K562 (cell line): Measurements from ENCODE around the gene RMC1. TPM values are rescaled to one million over a fixed set of nuclear protein-coding genes. Genes with fewer than 3 reads are reported as not detected.

Experiments
- ATAC-seq: fragments of 200-7000 bp; cut with Tn5 transposase; 3 replicates; pipeline ENCODE4 v1.9.1; 2020; ENCODE audit warnings: moderate library complexity
- BruUV-seq: library from RNA; stranded (reverse); fragments of 400-500 nt; replicated peaks from 2 replicates; lab custom pipeline; 2021; lab: Mats Ljungman, UMichigan
- CTCF ChIA-PET: fragments of 300-600 bp; formaldehyde crosslinking; extraction: SDS; loops from one replicate; lab custom pipeline; 2021; ENCODE audit warnings: low intra/inter-chr PET ratio; lab: Yijun Ruan, JAX
- POLR2A ChIA-PET: fragments of 300-600, 350-650 bp; sonication (Branson Sonifier 250); formaldehyde crosslinking; extraction: SDS; loops from one replicate; lab custom pipeline; 2021; ENCODE audit warnings: antibody characterized with exemption, inconsistent platforms; lab: Yijun Ruan, JAX
- DNase-seq, 4 experiments: peaks; one replicate each; pipeline versions ENCODE4 v3.0.0 to v3.0.0-alpha.2; 2011 to 2018; ENCODE audit warnings: low spot score in 3 of 4, mixed read lengths in 3 of 4; ENCODE audit errors: extremely low read depth in 1 of 4
- FAIRE-seq: peaks from 2 replicates; lab custom pipeline; 2011; peaks lifted over from hg19 to GRCh38; lab: Jason Lieb, UNC
- H2AFZ ChIP-seq: 2 replicates; pipeline ENCODE4 v1.6.0; 2011; ENCODE audit warnings: low read depth, low read length, control low read depth, inconsistent platforms
- H3K27ac ChIP-seq: fragments of 200-600 bp; 3 replicates; pipeline ENCODE4 v1.8.0; 2011; ENCODE audit warnings: low read depth, mild to moderate bottlenecking, control low read depth, inconsistent platforms, low read length, moderate library complexity, mixed read lengths; ENCODE audit errors: extremely low read depth
- H3K27me3 ChIP-seq, 2 experiments: fragments of 300-600 bp in 1 of 2; 2 replicates in 1 of 2; 3 replicates in 1 of 2; pipeline versions ENCODE4 v1.6.0 to v1.8.0; 2011; ENCODE audit warnings: inconsistent platforms in 2 of 2, low read length in 2 of 2, mild to moderate bottlenecking in 1 of 2, mixed read lengths in 1 of 2, moderate library complexity in 1 of 2; ENCODE audit not compliant: control insufficient read depth in 2 of 2, insufficient read depth in 2 of 2
- H3K36me3 ChIP-seq: fragments of 300-600 bp; 3 replicates; pipeline ENCODE4 v1.8.0; 2011; ENCODE audit warnings: mild to moderate bottlenecking, low read length, inconsistent platforms; ENCODE audit not compliant: control insufficient read depth, insufficient read depth
- H3K4me1 ChIP-seq, 2 experiments: fragments of 200-600 bp in 1 of 2; replicated peaks in 1 of 2; 2 replicates in 1 of 2; 3 replicates in 1 of 2; pipeline versions ENCODE4 v1.5.1 to v1.8.0; 2011; ENCODE audit warnings: inconsistent platforms in 2 of 2, low read length in 2 of 2, mild to moderate bottlenecking in 1 of 2, mixed read lengths in 1 of 2, moderate library complexity in 1 of 2; ENCODE audit not compliant: control insufficient read depth in 2 of 2, insufficient read depth in 2 of 2
- H3K4me2 ChIP-seq: 2 replicates; pipeline ENCODE4 v1.6.1; 2011; ENCODE audit warnings: low read length, control low read depth, inconsistent platforms, mixed read lengths; ENCODE audit not compliant: insufficient read depth
- H3K4me3 ChIP-seq: fragments of 200-600 bp; sonication (generic), shearing (Covaris generic); 2 replicates; pipeline ENCODE4 v1.5.1; 2016; ENCODE audit warnings: control low read depth, inconsistent platforms
- H3K79me2 ChIP-seq: fragments of 200-600 bp; 3 replicates; pipeline ENCODE4 v1.8.0; 2011; ENCODE audit warnings: low read length, inconsistent platforms; ENCODE audit not compliant: control insufficient read depth, insufficient read depth
- H3K9ac ChIP-seq, 2 experiments: 2 replicates each; pipeline versions ENCODE4 v1.6.0 to v1.6.1; 2011; ENCODE audit warnings: low read depth in 2 of 2, low read length in 2 of 2, control low read depth in 1 of 2, inconsistent platforms in 1 of 2, mild to moderate bottlenecking in 1 of 2, mixed read lengths in 1 of 2; ENCODE audit not compliant: insufficient read depth in 1 of 2
- H3K9me1 ChIP-seq: one replicate; pipeline ENCODE4 v1.6.0; 2011; ENCODE audit warnings: inconsistent platforms, mild to moderate bottlenecking, low read length, moderate library complexity; ENCODE audit not compliant: control insufficient read depth, insufficient read depth
- H3K9me3 ChIP-seq: replicated peaks from 2 replicates; pipeline ENCODE4 v1.5.1; 2011; ENCODE audit warnings: low read depth, low read length, inconsistent platforms; ENCODE audit not compliant: control insufficient read depth, insufficient read depth
- H4K20me1 ChIP-seq: replicated peaks from 2 replicates; pipeline ENCODE4 v1.6.1; 2011; ENCODE audit warnings: low read length, inconsistent platforms, mixed read lengths; ENCODE audit not compliant: control insufficient read depth, insufficient read depth
- BDP1 ChIP-seq: IDR thresholded peaks from 3 replicates; pipeline ENCODE4 v1.6.1; 2011; ENCODE audit not compliant: insufficient read length, insufficient read depth
- CC2D1A ChIP-seq: fragments of 450-650 bp; IDR thresholded peaks from 2 replicates; pipeline ENCODE4 v1.6.1; 2017; ENCODE audit warnings: mild to moderate bottlenecking
- E4F1 ChIP-seq: fragments of 250-450 bp; sonication (Bioruptor Pico); IDR thresholded peaks from 2 replicates; pipeline ENCODE4 v1.5.0; 2021; ENCODE audit warnings: mild to moderate bottlenecking, borderline replicate concordance
- ERF ChIP-seq: fragments of 450-650 bp; formaldehyde crosslinking; IDR thresholded peaks from 2 replicates; pipeline ENCODE4 v1.4.0; 2020; ENCODE audit warnings: mild to moderate bottlenecking, mixed read lengths
- MAFF ChIP-seq: IDR thresholded peaks from 2 replicates; pipeline ENCODE4 v1.6.1; 2012; ENCODE audit warnings: low read length, improper control_type of control experiment
- MEIS2 ChIP-seq: fragments of 450-650 bp; IDR thresholded peaks from 2 replicates; pipeline ENCODE4 v1.6.1; 2014; ENCODE audit warnings: mild to moderate bottlenecking; ENCODE audit not compliant: partially characterized antibody
- NEUROD1 ChIP-seq: fragments of 150-350 bp; IDR thresholded peaks from 2 replicates; pipeline ENCODE4 v1.6.1; 2014; ENCODE audit warnings: borderline replicate concordance, low read length, low read depth; ENCODE audit not compliant: partially characterized antibody
- RCOR1 ChIP-seq, 2 experiments: IDR thresholded peaks; 2 replicates each; pipeline ENCODE4 v1.6.1; 2012; ENCODE audit warnings: low read depth in 2 of 2, low read length in 2 of 2, borderline replicate concordance in 1 of 2, improper control_type of control experiment in 1 of 2
- STAT5B ChIP-seq: fragments of 250-450 bp; sonication (Bioruptor Pico); IDR thresholded peaks from 2 replicates; pipeline ENCODE4 v1.8.0; 2021; ENCODE audit warnings: mild to moderate bottlenecking, inconsistent platforms
- ZBTB9 ChIP-seq: fragments of 450-650 bp; formaldehyde crosslinking; IDR thresholded peaks from 2 replicates; pipeline ENCODE4 v1.4.0; 2020; ENCODE audit warnings: mild to moderate bottlenecking, moderate library complexity
- ZNF696 ChIP-seq: fragments of 250-450 bp; sonication (Bioruptor Pico); conservative IDR thresholded peaks from 2 replicates; pipeline ENCODE4 v1.4.0; 2020; ENCODE audit warnings: mild to moderate bottlenecking, moderate library complexity
- WGBS: fragments of 100-300 bp; shearing (Covaris generic); methylation state at CpG from one replicate; pipeline ENCODE4 v1.1.6; 2016; ENCODE audit warnings: low coverage, mixed read lengths; ENCODE audit not compliant: insufficient coverage; ENCODE audit errors: missing lambda C conversion rate; 5-methylcytosine and 5-hydroxymethylcytosine counted together
- in situ Hi-C: fragments of 300-500 bp; cut with MboI; formaldehyde crosslinking; loops from 4 replicates; pipeline ENCODE4 v1.15.0; 2018; ENCODE audit warnings: inconsistent platforms, mixed read lengths
- intact Hi-C: fragments of 100-400 bp; cut with micrococcal nuclease; formaldehyde crosslinking; loops from 2 replicates; pipeline ENCODE4 v1.14.2; 2022
- polyA plus RNA-seq, 8 experiments: library from polyadenylated mRNA; depleted of rRNA in 4 of 8; stranded (reverse) in 5 of 8; unstranded in 3 of 8; fragments of >200 nt; fragmentation: Nextera tagmentation in 2 of 8; fragmentation: Illumina TruSeq in 1 of 8; extraction: Ambion mirVana in 2 of 8; extraction: Trizol in 1 of 8; gene quantifications; 2 replicates each; pipeline versions ENCODE4 v1.2.1 to v1.2.3, GENCODE V29; 2011 to 2014; ENCODE audit warnings: inconsistent platforms in 1 of 8, missing spikeins in 1 of 8
- total RNA-seq, 7 experiments: library from RNA; depleted of rRNA in 6 of 7; stranded (reverse); fragments of >200 nt in 6 of 7; fragmentation: Illumina TruSeq in 2 of 7; extraction: Trizol in 2 of 7; gene quantifications; 2 replicates each; pipeline versions ENCODE4 v1.2.1 to v1.2.3, GENCODE V29; 2011 to 2021; ENCODE audit warnings: low replicate concordance in 1 of 7
- TF ChIP-seq, protein P1 (sequence below): fragments of 450-650 bp; IDR thresholded peaks from 2 replicates; pipeline ENCODE4 v1.6.1; 2017; ENCODE audit warnings: mild to moderate bottlenecking, moderate library complexity
- TF ChIP-seq, protein P2 (sequence below), 2 experiments: IDR thresholded peaks in 1 of 2; conservative IDR thresholded peaks in 1 of 2; 2 replicates each; pipeline ENCODE4 v1.6.1; 2016; ENCODE audit warnings: low read depth in 2 of 2, mild to moderate bottlenecking in 1 of 2, missing compliant biosample characterization in 1 of 2, missing genetic modification characterization in 1 of 2, moderate library complexity in 1 of 2

Gene RMC1
- total and polyA plus RNA-seq, 9 of the 15 experiments (the other 6 are each of a cell fraction or from before 2014, with no cell fraction given): 7.5 to 42.4 (median 35.5) TPM

DNA sequence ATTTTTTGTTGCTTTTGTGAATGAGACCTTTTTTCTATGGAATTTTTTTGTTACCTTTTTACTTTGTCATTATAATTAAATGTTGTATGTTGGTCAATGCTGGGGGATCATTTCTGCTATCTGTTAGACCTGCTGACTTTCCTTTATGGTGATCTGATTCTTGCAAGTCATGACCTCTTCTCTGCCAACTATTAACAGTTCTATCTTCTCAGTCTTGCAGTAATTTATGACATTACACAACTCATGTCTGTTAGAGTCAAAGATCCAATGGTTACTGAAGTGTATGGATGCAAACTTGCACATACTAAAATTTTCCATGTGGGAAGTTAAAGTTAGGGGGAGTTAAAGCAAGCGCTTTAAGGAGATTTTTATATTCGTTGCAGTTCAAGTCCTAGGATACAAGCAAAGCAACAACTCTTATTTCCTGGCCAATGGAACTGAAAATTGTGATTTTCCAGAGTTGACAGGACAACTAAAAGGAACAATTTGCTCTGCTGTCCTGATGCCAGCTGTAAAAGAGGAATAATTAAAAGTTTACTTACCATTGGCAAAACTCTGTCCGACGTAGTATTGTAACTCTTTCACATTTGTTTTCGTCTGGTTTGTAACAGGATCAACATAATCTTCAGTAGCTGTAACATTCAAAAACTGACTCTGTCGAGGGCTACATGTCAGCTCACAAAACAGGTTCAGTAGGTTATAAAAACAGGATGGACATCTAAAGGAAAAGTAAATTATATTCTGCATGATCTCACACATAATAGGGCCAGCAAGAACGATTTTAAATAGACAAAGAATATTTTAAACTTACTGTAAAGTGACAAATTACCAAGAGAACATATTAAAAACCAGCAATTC, 65.2 kb downstream of the RMC1 start:
- FAIRE-seq (no peak), DNase-seq (no peak), ATAC-seq (no peak)
- no peak overlapping the region for H3K27ac ChIP-seq
- H3K36me3 ChIP-seq: peaks cover 87% of the 10 kb centered on the region
- WGBS: 79% methylated on average over 7 of the region's 7 CpGs
- no peaks in the 10 kb centered on the region for H3K79me2 ChIP-seq
- intact Hi-C loops: no loop called here
- no peak overlapping the region for H3K9ac ChIP-seq
- in situ Hi-C loops: no loop called here
- ChIA-PET CTCF (no interaction called here), POLR2A (interaction anchor here (0.7 to 1.4 kb wide), 2 partner anchors 12 to 189 kb away, joined by 3 read pairs; no protein-coding TSS in a partner anchor)
- BruUV-seq: TSS peak; percentile 6
- H3K4me1 ChIP-seq: no peaks in the 10 kb centered on the region
- no peak overlapping the region for H3K4me3 ChIP-seq
- no peaks in the 10 kb centered on the region for H3K9me3 ChIP-seq
- H3K9me1 ChIP-seq: no peaks in the 10 kb centered on the region
- H4K20me1 ChIP-seq: no peaks in the 10 kb centered on the region
- H2AFZ ChIP-seq: no peak overlapping the region
- H3K27me3 ChIP-seq: no peaks in the 10 kb centered on the region
- no peak overlapping the region for H3K4me2 ChIP-seq
- TF ChIP-seq BDP1 (no peak), ZNF696 (CRISPR knock-in tag) (no peak), CC2D1A (no peak), ZBTB9 (CRISPR knock-in tag) (no peak), MAFF (no peak), ERF (CRISPR knock-in tag) (no peak), E4F1 (CRISPR knock-in tag) (peak; percentile 32; the same call in 1 of the 2 replicates), MEIS2 (peak; percentile 57), NEUROD1 (no peak), STAT5B (no peak), RCOR1 (IDR thresholded peaks at IDR 0.05; ENCODE audit: borderline replicate concordance in 1 of 2, low read depth in 2 of 2, low read length in 2 of 2) (no peak)
- TF ChIP-seq, protein P1, sequence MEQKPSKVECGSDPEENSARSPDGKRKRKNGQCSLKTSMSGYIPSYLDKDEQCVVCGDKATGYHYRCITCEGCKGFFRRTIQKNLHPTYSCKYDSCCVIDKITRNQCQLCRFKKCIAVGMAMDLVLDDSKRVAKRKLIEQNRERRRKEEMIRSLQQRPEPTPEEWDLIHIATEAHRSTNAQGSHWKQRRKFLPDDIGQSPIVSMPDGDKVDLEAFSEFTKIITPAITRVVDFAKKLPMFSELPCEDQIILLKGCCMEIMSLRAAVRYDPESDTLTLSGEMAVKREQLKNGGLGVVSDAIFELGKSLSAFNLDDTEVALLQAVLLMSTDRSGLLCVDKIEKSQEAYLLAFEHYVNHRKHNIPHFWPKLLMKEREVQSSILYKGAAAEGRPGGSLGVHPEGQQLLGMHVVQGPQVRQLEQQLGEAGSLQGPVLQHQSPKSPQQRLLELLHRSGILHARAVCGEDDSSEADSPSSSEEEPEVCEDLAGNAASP: no peak
- TF ChIP-seq, protein P2, sequence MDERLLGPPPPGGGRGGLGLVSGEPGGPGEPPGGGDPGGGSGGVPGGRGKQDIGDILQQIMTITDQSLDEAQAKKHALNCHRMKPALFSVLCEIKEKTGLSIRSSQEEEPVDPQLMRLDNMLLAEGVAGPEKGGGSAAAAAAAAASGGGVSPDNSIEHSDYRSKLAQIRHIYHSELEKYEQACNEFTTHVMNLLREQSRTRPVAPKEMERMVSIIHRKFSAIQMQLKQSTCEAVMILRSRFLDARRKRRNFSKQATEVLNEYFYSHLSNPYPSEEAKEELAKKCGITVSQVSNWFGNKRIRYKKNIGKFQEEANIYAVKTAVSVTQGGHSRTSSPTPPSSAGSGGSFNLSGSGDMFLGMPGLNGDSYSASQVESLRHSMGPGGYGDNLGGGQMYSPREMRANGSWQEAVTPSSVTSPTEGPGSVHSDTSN (CRISPR knock-in tag; IDR thresholded peaks at IDR 0.05; ENCODE audit: low read depth): no peak
- TF ChIP-seq, protein P2 (tag; conservative IDR thresholded peaks at IDR 0.05; ENCODE audit: low read depth): peak; percentile 93
